Epithelial cell of esophagus (primary cell): ENCODE results near the gene PTGES2.
A peak's percentile ranks its signal among the peaks of the same experiment; 100 is the strongest.

Experiments used
- DNase-seq: peaks from one replicate; pipeline ENCODE4 v3.0.0; 2010; ENCODE audit warnings: low read depth
- H3K4me3 ChIP-seq: 2 replicates; pipeline ENCODE4 v1.5.1; 2011; ENCODE audit warnings: mild to moderate bottlenecking, low read length, control low read depth
- CTCF ChIP-seq: IDR thresholded peaks from 2 replicates; pipeline ENCODE4 v1.5.1; 2011; ENCODE audit warnings: low read depth, mild to moderate bottlenecking, low read length, control low read depth, inconsistent platforms; ENCODE audit not compliant: insufficient read depth; ENCODE audit errors: missing control alignments

Gene PTGES2

GRCh38 chr9:128094166-128094949 lies 33.2 kb downstream of the PTGES2 start:
- peak; percentile 99 for DNase-seq
- peak overlapping the region; percentile 25 for H3K4me3 ChIP-seq
- no peak for TF ChIP-seq CTCF

DNA sequence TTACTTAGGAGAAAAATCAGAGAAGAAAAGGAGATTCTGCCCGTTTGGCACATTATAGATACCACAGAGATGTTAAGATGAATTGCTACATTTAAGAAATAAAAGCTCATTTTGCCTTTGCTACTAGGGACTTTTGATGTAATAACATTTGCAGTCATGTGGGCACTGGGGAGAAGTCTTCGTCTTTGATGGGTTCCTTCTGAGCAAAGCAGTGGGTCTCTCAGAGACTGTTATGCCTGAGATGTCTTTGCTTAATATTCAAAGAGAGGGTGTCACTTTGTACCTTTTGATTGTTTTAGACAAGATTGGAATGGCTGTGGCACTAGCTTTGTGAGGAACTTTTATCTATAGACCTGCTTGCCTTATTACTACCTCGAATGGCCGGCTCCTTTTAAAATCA lies 34.5 kb downstream of the PTGES2 start:
- no peak for DNase-seq
- H3K4me3 ChIP-seq, result no peak overlapping the region
- no peak for TF ChIP-seq CTCF

- H3K4me3 ChIP-seq, result no peak overlapping the region
- no peak for TF ChIP-seq CTCF
- no peak for DNase-seq
Measured at GRCh38 chr9:128092199-128092977, 35.1 kb downstream of the PTGES2 start.

DNA sequence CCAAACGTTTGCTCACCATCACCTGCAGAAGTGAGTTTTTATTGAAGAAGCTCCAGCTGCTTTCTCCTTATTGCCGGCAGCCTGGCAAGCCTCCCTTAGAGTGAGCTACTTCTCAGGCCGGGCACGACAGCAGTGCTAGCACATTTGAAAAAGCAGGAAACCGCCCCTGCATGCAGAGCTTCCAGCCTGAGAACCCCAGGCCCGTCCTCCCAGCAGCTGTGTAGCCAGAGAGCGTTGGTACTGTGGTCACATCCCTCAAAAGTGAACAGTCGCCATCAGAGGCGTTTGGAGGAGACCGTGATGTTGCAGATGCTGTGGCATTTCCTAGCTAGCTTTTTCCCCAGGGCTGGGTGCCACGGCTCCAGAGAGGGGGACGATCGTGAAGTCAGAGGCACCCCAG lies 36.0 kb downstream of the PTGES2 start:
- H3K4me3 ChIP-seq, result no peak overlapping the region
- no peak for TF ChIP-seq CTCF
- DNase-seq, result no peak

DNA sequence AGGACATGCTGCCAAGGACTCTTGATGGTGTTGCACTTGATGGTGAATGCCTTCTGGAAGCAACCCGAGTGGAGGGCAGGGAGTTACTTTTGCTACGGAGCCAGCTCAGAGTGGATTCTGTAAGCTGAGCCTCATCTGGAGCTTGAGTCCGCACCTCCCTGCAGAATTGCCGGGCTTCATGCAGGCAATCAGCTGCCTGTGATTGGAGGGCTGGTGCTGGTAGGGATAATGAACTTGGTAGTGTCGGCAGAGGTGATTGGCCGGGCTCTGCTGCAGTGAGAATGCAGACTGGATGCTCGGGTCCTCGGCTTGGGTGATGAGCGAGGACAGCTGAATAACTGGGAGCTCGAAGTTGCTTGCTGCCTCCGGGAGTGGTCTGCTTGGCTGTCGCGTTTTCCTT lies 36.4 kb downstream of the PTGES2 start:
- DNase-seq, result peak; percentile 45
- H3K4me3 ChIP-seq, result no peak overlapping the region
- no peak for TF ChIP-seq CTCF

DNA sequence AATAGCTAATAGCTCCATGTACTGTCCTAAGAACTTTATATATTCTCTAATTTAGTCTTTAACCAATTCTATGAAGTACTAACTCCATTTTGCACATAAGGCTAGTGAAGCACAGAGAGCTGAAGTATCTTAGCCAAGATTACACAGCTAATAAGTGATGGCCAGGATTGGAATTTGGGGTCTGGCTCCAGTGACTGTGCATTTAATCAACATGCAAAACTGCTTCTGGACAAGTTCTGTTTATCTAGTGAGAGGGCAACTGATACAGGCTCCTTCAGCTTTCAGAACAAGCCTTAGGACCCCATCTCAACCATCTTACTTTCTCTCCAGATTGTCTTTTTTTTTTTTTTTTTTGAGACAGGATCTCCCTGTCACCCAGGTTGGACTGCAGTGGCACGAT lies 38.2 kb downstream of the PTGES2 start:
- no peak for TF ChIP-seq CTCF
- no peak overlapping the region for H3K4me3 ChIP-seq
- no peak for DNase-seq
